OCI-LY1 (cell line): ENCODE measurements around the gene SALL1.

Experiments
- EZH2 ChIP-seq: fragments of 200-600 bp; sonication (generic), shearing (Covaris generic); IDR thresholded peaks from 2 replicates; pipeline ENCODE4 v1.8.0; 2017; ENCODE audit warnings: borderline replicate concordance, mixed run types, mild to moderate bottlenecking, antibody characterized with exemption, low read length, moderate library complexity, mixed read lengths
- TF ChIP-seq, protein P1 (sequence below): fragments of 200-600 bp; sonication (generic), shearing (Covaris generic); IDR thresholded peaks from 2 replicates; pipeline ENCODE4 v1.5.1; 2017; ENCODE audit warnings: mild to moderate bottlenecking, antibody characterized with exemption, low read length, moderate library complexity, mixed read lengths

GRCh38 chr16:51166091-51166490 is 15.0 kb upstream of the SALL1 start:
- TF ChIP-seq EZH2, result no peak
- TF ChIP-seq, protein P1, sequence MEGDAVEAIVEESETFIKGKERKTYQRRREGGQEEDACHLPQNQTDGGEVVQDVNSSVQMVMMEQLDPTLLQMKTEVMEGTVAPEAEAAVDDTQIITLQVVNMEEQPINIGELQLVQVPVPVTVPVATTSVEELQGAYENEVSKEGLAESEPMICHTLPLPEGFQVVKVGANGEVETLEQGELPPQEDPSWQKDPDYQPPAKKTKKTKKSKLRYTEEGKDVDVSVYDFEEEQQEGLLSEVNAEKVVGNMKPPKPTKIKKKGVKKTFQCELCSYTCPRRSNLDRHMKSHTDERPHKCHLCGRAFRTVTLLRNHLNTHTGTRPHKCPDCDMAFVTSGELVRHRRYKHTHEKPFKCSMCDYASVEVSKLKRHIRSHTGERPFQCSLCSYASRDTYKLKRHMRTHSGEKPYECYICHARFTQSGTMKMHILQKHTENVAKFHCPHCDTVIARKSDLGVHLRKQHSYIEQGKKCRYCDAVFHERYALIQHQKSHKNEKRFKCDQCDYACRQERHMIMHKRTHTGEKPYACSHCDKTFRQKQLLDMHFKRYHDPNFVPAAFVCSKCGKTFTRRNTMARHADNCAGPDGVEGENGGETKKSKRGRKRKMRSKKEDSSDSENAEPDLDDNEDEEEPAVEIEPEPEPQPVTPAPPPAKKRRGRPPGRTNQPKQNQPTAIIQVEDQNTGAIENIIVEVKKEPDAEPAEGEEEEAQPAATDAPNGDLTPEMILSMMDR, result no peak
